Measurements from ENCODE around the gene NUDT17. TPM values are rescaled to one million over a fixed set of nuclear protein-coding genes. Genes with fewer than 3 reads are reported as not detected.

NUDT17 gene
- total RNA-seq, 1 experiment from 2014 or later = 4.4 TPM

DNA sequence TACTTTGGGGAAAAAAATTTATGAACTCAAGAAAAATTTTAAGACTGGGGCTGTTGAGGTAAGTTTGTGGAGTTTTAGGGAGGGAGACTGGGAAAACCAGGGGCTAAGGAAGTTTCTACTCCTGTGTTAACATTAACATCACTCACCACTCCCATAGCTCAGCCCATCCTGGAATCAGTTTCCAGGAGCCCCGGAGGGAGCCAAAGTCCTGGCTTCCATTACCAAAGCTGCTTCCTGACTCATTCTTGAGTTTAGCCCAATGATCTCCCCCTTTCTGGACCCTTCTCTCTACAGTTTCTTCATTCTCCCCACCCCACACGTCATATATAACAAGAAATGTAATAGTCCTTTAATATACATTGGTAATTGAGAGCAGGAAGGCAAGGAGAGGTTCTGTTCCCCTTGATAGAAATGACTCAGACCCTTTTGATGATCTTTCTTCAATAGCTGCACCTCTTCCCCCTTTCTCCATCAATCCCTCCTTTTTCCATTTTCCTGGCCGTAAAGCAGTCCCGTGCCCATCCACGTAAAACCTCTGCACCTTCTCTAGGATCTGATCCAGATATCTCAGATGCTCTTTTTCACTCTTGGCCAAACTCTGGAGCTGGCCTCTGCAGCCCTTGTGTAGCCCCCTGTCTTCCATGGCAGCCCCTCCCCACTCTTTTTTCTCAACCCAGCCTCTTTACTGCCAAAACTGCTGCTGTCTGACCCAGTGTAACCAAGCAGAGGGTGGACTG, 18.0 kb downstream of the NUDT17 start:
- no peak overlapping the region for H3K4me3 ChIP-seq (ENCODE audit: insufficient read depth, low read depth, low read length)
- DNase-seq = no peak
- H3K27me3 ChIP-seq (ENCODE audit: control insufficient read depth, insufficient read depth, low read length) = peaks cover 5% of the 10 kb centered on the region; the same call in 1 of the 2 replicates
- no peaks in the 10 kb centered on the region for H3K36me3 ChIP-seq (replicated peaks; ENCODE audit: control insufficient read depth, insufficient read depth, low read length)

DNA sequence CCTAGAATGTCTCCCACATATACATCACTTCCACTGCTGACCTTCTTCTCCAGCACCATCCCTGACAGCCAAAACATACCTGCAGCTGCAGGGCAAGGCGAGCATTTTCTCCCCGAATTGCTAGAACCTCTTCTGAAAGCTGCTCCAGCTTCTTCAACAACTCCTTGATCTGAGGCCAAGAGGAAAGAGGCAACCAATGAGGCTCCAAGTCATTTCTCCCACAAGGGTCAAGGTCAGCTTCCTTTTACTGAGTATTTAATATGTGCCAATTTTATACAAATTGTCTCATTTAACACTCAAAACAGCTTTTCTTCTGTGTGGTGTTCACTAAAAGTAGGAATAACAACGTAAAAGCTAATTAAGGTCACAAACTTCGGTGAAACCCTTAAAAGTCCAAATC, 22.8 kb downstream of the NUDT17 start:
- Histone ChIP-seq H3K27me3 (ENCODE audit: control insufficient read depth, insufficient read depth, low read length) (peaks cover 19% of the 10 kb centered on the region), H3K36me3 (replicated peaks; ENCODE audit: control insufficient read depth, insufficient read depth, low read length) (no peaks in the 10 kb centered on the region), H3K4me3 (ENCODE audit: insufficient read depth, low read depth, low read length) (no peak overlapping the region)
- DNase-seq = no peak

- peak; percentile 81 for DNase-seq
- Histone ChIP-seq H3K36me3 (replicated peaks; ENCODE audit: control insufficient read depth, insufficient read depth, low read length) (no peaks in the 10 kb centered on the region), H3K4me3 (ENCODE audit: insufficient read depth, low read depth, low read length) (peak overlapping the region; percentile 45; the same call in 1 of the 2 replicates)
Observed at GRCh38 chr1:145871994-145872924, 26.8 kb downstream of the NUDT17 start.

GRCh38 chr1:145874646-145875045, 29.2 kb downstream of the NUDT17 start:
- peaks cover 32% of the 10 kb centered on the region for H3K27me3 ChIP-seq (ENCODE audit: control insufficient read depth, insufficient read depth, low read length)
- H3K36me3 ChIP-seq (replicated peaks; ENCODE audit: control insufficient read depth, insufficient read depth, low read length) = no peaks in the 10 kb centered on the region
- H3K4me3 ChIP-seq (ENCODE audit: insufficient read depth, low read depth, low read length) = no peak overlapping the region
- peak; percentile 18 for DNase-seq

More at GRCh38 chr1:145871994-145872924, 26.8 kb downstream of the NUDT17 start:
- peaks cover 31% of the 10 kb centered on the region for H3K27me3 ChIP-seq (ENCODE audit: control insufficient read depth, insufficient read depth, low read length)

GRCh38 chr1:145877923-145878486, 32.6 kb downstream of the NUDT17 start:
- H3K27me3 ChIP-seq (ENCODE audit: control insufficient read depth, insufficient read depth, low read length) = peaks cover 19% of the 10 kb centered on the region

DNA sequence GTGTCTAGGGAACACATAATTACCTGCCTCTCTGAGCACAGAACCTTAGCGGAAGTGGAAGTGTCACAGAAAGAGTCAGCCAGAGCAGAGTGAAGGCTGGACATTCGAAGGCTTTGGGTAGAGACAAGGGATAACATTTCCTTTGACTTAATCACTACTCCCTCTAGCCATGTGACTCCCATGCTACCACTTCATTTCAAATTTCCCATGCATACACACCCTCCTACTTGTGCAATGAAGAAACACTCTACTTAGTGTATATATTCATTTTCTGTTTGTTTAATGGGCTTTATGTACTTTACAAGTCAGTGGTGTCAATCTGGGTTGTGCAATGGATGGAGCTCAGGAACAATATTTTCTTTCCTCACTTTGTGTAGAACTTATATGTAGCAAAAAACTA, 33.3 kb downstream of the NUDT17 start:
- no peak for DNase-seq
- H3K4me3 ChIP-seq (ENCODE audit: insufficient read depth, low read depth, low read length) = no peak overlapping the region
- no peaks in the 10 kb centered on the region for H3K36me3 ChIP-seq (replicated peaks; ENCODE audit: control insufficient read depth, insufficient read depth, low read length)
- H3K27me3 ChIP-seq (ENCODE audit: control insufficient read depth, insufficient read depth, low read length) = peaks cover 15% of the 10 kb centered on the region

More at GRCh38 chr1:145877923-145878486, 32.6 kb downstream of the NUDT17 start:
- H3K4me3 ChIP-seq (ENCODE audit: insufficient read depth, low read depth, low read length) = no peak overlapping the region
- no peaks in the 10 kb centered on the region for H3K36me3 ChIP-seq (replicated peaks; ENCODE audit: control insufficient read depth, insufficient read depth, low read length)
- no peak for DNase-seq

DNA sequence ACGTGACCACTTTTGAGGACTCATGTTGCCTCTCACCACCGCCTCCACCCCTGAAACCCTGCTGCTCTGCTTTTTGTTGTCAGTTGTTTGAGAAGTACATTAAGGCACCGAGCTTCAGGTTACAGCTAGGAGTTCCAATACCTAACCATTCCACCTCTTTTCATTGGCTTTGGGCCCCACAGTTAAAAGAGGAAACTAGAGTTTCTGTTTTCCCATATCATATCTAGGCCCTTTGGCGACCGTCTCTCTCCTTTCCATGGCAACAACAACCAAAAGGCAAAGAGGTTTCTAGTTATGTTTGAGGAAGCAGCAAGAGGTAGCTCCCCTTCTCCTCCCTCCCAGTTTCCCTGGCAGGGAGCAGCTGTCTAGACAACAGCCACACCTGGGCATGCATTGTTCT, 34.3 kb downstream of the NUDT17 start:
- DNase-seq = peak; percentile 54
- H3K4me3 ChIP-seq (ENCODE audit: insufficient read depth, low read depth, low read length) = no peak overlapping the region
- no peaks in the 10 kb centered on the region for H3K36me3 ChIP-seq (replicated peaks; ENCODE audit: control insufficient read depth, insufficient read depth, low read length)
- H3K27me3 ChIP-seq (ENCODE audit: control insufficient read depth, insufficient read depth, low read length) = peaks cover 20% of the 10 kb centered on the region

DNA sequence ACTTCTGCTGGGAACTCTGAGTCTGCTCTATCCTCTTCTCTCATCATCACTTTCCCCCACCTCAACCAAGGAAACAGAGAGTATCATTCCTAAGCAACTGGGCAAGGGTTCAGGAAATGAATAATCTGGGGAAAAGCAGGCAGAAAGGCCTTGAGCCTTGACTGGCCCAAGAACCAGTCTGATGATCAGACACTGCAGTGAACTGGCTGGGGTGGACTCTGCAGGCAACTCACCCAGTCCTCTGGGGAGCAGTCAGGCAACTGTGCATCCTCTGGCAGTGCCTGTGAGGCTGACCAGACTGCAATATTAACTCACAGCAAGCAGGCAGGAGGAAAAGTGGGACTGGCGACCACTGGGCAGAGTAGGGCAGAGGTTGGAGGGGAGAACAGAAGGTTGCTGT, 39.2 kb downstream of the NUDT17 start:
- DNase-seq = no peak
- Histone ChIP-seq H3K27me3 (ENCODE audit: control insufficient read depth, insufficient read depth, low read length) (peaks cover 23% of the 10 kb centered on the region), H3K36me3 (replicated peaks; ENCODE audit: control insufficient read depth, insufficient read depth, low read length) (no peaks in the 10 kb centered on the region), H3K4me3 (ENCODE audit: insufficient read depth, low read depth, low read length) (no peak overlapping the region)

DNA sequence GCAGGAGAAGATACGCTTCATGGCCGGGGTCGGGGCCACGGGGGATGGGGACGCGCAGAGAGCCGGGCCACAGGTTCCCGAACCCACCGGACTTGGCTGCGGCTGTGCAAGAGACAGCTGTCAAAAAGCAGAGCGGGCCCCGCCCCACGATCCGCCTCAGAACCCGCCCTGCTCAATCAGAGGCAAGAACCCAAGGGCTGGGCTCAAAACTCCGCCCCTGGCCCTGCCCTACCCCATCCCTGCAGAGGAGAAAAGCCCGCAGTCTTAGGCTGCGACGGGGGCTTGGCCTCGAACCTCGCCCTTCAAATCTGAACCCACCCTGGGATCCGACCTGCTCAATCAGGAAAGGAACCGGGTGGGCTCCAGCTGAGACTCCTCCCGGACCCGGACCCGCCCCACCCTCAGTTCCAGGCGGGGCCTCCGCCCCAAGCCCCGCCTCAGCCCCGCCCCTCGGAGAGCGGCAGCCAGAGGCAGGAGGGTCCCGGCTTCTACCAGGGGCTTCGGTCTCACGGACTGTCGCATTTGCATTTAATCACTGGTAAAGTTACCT, 40.4 kb downstream of the NUDT17 start, which contains the start of gene ANKRD35:
ANKRD35 (minus strand) TSS at position 129 of the 550 bp plus-strand sequence; CDS start at position 21, 108 bp downstream.
- no peaks in the 10 kb centered on the region for H3K36me3 ChIP-seq (replicated peaks; ENCODE audit: control insufficient read depth, insufficient read depth, low read length)
- H3K4me3 ChIP-seq (ENCODE audit: insufficient read depth, low read depth, low read length) = peak within 1 kb of the TSS; percentile 59
- DNase-seq = peak; percentile 97
- peaks cover 23% of the 10 kb centered on the region for H3K27me3 ChIP-seq (ENCODE audit: control insufficient read depth, insufficient read depth, low read length)

DNA sequence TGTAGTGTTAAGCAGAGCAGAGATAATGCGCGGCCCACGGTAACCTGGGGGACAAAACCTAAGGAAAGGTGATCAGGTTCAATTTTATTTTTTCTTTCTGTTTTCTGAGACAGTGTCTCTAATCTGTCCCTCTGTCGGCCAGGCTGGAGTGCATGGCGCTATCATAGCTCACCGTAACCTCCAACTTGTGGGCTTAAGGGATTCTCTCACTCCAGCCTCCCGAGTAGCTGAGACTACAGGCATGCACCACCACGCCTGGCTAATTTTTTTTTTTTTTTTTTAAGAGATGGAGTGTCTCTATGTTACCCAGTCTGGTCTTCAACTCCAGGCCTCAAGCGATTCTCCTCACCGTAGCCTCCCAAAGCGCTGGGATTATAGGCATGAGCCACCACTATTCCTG, 41.0 kb downstream of the NUDT17 start:
- H3K27me3 ChIP-seq (ENCODE audit: control insufficient read depth, insufficient read depth, low read length) = peaks cover 23% of the 10 kb centered on the region
- DNase-seq = no peak

DNA sequence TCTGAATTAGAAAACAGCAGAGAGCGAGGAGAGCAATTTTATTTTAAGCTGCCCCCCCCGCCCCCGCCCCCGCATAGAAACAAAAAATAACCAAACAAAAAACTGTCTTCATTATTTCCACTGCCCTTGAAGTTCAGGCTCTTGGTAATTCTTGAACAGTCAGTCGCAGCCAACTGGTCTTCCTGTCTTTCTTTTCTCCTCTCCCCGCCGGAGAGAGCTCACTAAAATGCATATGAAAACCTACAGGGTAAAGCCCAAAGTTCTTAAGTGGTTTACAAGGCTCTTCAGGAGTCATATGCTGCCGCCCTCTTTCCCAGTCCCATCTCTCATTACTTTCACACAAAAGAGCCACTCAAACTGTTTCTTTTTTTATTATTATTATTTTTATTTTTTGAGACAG, 41.4 kb downstream of the NUDT17 start:
- no peaks in the 10 kb centered on the region for H3K36me3 ChIP-seq (replicated peaks; ENCODE audit: control insufficient read depth, insufficient read depth, low read length)
- no peak for DNase-seq
- no peak overlapping the region for H3K4me3 ChIP-seq (ENCODE audit: insufficient read depth, low read depth, low read length)
- peaks cover 23% of the 10 kb centered on the region for H3K27me3 ChIP-seq (ENCODE audit: control insufficient read depth, insufficient read depth, low read length)

More for the DNA sequence above, 41.0 kb downstream of the NUDT17 start:
- H3K4me3 ChIP-seq (ENCODE audit: insufficient read depth, low read depth, low read length) = peak overlapping the region; percentile 59
- H3K36me3 ChIP-seq (replicated peaks; ENCODE audit: control insufficient read depth, insufficient read depth, low read length) = no peaks in the 10 kb centered on the region

DNA sequence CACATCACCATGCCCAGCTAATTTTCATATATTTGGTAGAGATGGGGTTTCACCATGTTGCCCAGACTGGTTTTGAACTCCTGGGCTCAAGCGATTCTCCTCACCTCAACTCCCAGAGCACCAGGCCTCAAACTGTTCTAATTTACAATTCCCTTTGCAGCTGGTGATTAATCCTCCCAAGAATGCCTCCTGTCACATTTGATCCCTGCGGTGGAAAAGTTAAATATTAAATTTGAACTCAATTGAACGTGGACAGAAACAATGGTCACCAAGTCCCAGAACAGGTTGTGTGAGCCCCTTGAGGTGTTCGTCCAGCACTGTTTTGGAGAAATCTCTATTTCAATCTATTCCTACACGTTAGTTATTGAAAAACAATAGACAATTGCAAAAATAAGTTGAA, 42.2 kb downstream of the NUDT17 start:
- DNase-seq = no peak
- no peaks in the 10 kb centered on the region for H3K36me3 ChIP-seq (replicated peaks; ENCODE audit: control insufficient read depth, insufficient read depth, low read length)
- H3K27me3 ChIP-seq (ENCODE audit: control insufficient read depth, insufficient read depth, low read length) = peaks cover 23% of the 10 kb centered on the region
- H3K4me3 ChIP-seq (ENCODE audit: insufficient read depth, low read depth, low read length) = no peak overlapping the region

- Histone ChIP-seq H3K36me3 (replicated peaks; ENCODE audit: control insufficient read depth, insufficient read depth, low read length) (no peaks in the 10 kb centered on the region), H3K4me3 (ENCODE audit: insufficient read depth, low read depth, low read length) (no peak overlapping the region), H3K27me3 (ENCODE audit: control insufficient read depth, insufficient read depth, low read length) (peaks cover 11% of the 10 kb centered on the region)
- DNase-seq = no peak
Observed at GRCh38 chr1:145889722-145890121, 44.3 kb downstream of the NUDT17 start.

GRCh38 chr1:145891143-145891542, 45.7 kb downstream of the NUDT17 start:
- Histone ChIP-seq H3K4me3 (ENCODE audit: insufficient read depth, low read depth, low read length) (no peak overlapping the region), H3K27me3 (ENCODE audit: control insufficient read depth, insufficient read depth, low read length) (peaks cover 2% of the 10 kb centered on the region; the same call in 1 of the 2 replicates), H3K36me3 (replicated peaks; ENCODE audit: control insufficient read depth, insufficient read depth, low read length) (no peaks in the 10 kb centered on the region)
- DNase-seq = no peak
